Limb (tissue), 2 donors: ENCODE data around the gene PRPSAP1.

ENCODE experiments used
- DNase-seq, 2 donors: peaks; one replicate each; pipeline ENCODE4 v3.0.0-alpha.2; 2016; ENCODE audit errors: extremely low spot score in 2 of 2

Gene PRPSAP1, protein sequence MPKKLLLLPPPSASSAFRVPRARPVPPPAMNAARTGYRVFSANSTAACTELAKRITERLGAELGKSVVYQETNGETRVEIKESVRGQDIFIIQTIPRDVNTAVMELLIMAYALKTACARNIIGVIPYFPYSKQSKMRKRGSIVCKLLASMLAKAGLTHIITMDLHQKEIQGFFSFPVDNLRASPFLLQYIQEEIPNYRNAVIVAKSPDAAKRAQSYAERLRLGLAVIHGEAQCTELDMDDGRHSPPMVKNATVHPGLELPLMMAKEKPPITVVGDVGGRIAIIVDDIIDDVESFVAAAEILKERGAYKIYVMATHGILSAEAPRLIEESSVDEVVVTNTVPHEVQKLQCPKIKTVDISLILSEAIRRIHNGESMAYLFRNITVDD

DNA sequence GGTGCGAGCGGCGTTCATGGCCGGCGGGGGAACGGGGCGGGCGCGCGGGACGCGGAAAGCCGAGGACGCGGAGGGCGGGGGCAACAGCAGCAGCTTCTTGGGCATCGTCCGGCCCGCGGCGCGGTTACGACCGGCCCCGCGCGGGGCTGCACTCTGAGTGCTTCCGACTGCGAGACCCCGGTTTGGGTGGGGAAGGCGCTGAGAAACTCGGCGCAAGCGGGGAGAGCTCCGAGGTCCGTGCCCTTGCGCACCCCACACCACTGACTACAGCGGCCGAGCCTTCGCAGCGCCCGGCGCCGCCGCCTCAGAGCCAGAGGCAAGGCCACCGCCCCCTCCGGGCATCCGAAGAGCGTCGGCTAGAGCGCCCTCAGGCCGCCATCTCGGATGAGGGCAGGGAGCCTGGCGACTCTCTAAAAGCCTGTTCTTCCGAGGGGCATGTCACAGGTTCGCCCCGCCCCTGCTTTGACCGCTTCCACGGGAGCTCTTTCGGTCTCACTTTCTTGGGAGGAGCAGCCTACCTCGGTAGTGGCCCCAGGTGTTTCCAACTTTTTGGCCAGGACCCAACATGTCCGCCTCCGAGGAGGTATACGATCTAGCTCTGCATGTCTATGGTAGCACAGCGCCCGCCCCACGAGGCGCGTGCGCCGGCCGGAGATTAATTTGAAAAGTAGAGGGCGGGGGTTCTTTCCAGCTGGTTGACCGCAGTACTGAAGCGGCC is at the start of gene PRPSAP1:
TSS of gene PRPSAP1 (minus strand) at position 318 of the 718 bp plus-strand sequence. CDS start at position 105, 213 bp downstream.
- DNase-seq, result peak; percentile 93 to 95

DNA sequence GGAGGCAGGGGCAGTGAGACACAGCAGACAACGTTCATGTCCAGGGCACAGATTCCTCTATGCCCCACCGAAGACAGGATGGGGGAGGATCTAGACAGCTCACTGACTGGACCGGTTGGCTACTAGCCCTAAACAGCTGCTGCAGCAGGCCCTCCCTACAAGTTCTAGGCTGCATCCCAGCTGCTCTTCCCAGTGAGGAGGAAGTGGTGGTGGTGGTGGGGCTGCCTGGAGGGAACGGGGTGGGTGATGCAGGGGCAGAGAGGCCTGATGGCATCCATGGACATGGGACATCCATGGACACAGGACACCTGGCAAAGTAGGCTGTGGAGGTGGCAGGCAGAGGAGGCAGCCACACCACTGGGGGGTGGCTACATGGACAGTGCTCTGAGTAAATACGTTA is 49.0 kb upstream of the PRPSAP1 start:
- no peak for DNase-seq

DNA sequence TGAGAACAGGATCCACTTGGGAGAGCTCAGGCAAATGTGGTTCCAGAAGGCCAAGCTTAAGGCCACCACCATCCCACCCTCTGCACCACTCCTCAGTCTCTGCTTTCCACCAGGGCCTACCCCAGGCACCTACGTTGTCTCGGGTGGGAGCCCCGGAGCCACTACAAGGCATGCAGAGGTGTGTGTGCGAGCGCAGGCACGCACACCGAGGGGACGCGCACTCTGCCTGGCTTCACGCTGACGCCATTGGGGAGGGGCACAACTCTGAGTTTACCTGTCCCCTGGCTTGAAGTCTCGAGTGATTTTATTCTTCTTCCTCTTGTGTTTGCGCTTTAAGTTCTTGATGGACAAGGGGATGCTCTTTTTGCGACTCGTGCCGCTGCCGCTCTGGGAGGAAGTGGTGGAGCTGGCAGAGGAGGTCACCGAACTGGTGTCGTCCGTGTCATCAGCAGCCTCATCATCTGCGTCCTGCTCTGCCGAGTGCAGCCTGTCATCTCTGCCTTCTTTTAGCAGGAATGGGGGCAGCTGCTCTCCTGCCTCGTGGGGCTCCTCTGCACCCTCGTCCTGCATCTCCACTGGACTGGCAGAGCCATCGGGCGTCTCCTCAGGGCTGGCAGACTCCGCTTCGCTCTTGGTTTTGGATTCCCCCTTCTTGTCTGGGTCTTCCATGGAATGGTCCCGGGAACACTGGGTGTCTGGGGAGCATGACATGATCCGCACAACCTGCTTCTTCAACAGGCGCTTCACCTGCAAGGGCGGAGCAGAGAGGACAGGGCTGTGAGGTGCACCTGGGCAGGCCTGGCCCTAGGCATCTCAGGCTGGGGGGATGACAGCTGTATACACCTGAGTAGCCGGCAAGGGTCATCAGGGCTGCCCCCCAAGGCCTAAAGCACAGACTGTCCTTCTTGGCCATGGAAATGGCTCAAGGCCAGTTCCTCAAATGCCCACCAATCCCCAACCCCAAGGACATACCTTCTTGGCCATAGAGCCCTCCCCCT is 45.8 kb upstream of the PRPSAP1 start:
- DNase-seq, result no peak

DNA sequence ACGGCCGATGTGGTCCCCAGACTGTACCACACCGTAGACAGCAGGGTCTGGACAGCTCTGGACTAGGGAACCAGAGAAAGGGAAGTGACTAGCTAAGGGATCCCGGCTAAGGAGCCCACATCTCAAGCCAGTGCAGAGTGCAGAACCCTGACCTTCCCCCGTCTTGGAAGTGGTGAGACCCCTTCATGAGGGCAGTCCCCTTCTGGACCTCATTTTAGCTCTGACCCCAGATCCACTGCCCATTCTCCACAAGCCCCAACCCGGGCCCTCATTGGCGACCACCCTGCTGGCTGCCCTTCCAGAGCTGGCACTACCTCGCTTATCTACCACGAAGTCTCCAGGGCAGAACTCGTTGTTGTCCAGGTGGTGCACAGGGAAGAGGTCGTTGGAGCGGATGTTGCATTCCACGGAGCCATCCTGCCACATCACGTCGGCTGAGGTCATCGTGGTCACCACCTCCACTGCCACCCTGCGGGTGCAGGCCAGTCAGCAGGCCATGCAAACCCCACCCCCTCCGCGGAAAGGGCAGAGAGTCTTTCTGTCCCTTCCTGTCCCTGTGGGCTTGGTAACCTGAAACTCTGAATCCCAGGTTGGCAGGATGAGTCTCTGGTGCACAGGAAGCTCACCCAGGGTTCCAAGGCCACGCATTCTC is 44.9 kb upstream of the PRPSAP1 start:
- DNase-seq, result no peak

DNA sequence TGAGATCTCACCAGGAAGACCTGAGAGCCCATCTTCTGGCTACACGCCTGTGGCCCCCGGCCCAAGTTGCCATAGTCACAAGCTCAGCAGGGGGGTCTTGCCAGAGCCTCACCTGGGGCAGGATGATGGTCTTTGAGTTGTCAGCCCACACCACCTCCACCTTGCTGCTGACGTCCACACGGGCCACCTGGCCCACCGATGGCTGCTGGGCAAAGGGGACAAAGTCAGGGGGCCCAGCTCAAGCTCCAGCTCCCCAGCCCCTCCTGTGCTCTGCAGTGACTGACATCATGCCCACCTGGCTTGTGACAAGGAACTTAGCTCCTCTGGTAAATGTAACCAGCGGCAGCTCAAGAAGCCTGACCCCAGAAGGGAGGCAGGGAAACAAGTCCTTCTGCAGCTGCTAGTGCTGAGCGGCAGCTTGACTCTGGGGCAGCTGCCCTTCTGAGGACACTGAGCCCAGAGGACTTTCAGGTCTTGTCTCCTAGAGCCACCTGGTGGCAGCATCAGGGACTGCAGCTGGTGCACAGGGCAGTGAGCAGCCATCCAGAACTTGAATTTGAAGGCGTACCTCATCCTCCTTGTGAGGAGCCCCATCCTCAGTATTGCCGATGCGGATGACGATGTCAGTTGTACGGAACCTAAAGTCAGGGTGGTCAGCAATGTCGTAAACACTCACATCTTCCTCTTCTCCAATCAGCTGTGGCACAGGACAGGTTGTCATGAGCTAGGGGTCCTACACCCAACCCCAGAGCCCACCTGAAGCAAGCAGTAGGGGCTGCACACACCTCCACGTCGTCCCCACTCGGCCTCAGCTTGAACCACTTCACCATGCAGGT is 44.2 kb upstream of the PRPSAP1 start:
- peak; percentile 80 to 92 for DNase-seq

DNA sequence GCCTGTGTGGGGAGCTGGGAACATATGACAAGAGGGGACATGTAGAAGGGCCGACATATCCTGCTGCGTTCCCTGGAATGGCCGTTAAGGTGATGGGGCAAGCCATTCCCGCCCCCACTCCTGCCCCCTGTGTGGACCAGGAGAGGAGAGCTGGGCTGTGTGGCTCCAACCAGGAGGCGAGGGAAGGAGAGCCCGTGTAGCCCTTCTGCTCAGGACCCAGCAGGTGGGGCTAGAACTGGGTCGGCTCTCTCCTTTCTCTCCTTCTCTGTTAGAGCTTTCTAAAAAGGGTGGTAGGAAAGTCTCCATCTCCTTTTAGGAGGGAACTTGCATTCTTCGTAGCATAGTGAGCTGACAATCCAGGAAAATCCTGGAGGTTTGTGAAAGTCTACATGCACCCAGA is 43.5 kb upstream of the PRPSAP1 start:
- no peak for DNase-seq

DNA sequence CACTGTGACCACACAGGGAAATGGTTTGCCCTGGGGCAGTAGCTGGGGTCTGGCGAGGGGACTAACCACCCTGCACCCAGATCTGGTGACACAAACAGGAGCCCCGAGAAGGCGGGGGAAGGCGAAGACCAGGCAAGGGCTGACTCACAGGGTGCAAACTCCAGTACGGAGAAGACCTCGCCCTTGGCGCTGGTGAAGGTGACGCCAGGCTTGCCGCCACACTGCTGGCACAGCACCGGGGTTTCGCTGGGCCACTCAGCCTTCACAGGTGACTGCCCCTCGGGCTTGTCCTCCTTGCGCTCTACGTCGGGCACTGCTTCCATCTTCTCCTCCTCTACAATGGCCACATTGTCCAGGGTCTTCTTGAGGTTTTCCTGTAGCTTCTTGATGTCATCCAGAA is 42.3 kb upstream of the PRPSAP1 start:
- no peak for DNase-seq

DNA sequence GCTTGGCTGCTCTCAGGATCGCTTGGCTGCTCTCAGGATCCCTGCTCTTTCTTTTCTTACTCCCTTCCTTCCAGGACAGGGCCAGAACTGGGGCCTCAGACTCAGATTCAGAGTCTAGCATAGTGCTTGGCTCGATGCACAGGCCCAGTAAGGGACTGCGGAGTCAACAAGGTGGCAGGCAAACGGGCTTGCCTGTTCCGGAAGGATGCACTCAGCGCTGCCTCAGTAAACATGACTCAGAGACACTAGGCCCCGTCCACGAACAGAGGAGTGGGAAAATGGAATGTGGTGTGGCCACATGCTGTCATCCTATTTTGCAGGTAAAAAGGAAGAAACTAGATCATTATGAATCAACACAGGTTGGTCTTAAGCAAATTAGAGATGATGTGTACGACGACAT is 40.5 kb upstream of the PRPSAP1 start:
- no peak for DNase-seq

DNA sequence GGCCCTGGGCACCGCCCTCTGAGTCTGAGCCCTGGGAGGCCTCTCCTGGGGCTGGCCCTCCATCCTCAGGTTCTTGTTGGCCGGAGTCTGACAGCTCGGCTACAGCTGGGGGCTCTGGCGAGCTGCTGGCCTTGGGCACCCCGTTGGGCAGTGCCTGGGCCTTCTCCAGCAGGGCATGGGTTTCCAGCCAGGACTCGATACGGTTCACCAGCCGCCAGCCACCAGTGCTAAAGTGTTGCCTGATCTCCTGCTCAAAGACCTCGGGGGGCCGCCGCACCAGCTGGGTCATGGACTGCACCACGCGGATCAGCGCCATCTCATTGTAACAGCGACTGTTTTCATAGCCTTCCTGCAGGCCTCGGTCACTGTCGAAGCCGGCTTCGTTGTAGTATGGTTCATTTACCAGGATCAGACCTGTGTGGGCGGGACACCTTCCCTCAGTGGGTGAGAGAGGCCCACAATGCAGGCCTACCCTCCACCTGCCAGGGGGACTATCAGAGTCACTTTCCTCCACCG is 37.5 kb upstream of the PRPSAP1 start:
- DNase-seq, result no peak

DNA sequence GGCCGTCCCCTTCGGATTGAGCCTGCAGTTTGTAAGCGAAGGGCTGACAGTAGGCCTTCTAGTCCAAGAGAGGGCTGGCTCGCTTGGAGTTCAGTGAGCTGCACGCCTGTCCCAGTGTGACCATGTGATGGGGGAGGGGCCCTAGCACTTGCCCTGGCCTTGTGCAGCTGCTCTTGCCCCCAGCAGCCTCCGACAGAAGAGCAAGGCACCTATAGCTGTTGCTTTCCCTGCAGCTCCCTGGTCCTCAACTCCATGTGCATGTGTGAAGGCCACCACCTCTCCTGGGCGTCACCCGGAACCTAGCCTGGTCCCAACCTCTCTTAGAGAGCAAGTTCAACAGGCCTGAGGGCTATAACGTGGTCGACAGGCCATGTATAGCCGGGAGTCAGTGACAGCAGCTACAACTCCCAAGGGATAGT is 36.3 kb upstream of the PRPSAP1 start:
- DNase-seq, result no peak

DNA sequence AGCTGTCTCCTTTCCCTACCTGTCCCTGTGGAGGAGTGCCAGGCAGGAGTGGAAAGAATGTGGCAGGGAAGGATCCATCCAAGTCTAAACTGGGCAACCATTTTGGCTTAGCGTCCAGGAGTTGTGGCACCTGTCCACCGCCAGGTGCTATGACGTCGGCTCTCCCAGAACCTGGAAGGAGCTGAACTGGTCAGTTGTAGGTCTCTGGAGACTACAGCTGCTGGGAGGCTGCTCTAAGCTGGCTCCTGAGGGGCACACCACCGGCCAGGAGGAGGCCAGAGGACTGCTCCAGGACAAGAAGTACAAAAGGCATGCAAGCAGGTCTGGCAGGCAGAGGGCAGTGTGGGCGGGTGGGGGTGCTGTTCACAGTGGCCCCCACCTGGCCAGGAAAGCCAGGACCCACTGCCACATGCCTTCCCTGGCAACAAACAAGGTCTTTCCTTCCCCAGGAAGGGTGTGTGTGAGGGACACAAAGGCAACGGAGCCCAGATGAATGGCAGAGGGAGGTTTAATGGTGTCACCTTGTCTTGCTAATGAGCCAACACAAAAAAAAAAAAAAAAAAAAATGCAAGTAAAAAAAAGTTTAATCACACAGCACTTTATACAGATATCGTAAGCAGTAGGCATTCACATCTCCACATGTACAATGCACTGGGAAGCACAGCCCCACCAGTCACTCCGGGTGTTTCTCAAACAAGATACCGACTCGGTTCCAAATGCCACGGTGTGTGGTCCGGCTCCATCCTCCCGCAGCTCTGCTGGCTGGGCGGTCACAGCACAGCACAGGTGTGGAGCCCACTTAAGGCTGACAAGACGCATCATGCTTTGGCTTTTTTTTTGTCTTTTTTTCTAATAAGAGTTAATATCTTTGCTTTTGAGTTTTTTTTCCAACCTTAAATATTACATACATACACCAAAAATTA is 35.5 kb upstream of the PRPSAP1 start:
- no peak for DNase-seq

DNA sequence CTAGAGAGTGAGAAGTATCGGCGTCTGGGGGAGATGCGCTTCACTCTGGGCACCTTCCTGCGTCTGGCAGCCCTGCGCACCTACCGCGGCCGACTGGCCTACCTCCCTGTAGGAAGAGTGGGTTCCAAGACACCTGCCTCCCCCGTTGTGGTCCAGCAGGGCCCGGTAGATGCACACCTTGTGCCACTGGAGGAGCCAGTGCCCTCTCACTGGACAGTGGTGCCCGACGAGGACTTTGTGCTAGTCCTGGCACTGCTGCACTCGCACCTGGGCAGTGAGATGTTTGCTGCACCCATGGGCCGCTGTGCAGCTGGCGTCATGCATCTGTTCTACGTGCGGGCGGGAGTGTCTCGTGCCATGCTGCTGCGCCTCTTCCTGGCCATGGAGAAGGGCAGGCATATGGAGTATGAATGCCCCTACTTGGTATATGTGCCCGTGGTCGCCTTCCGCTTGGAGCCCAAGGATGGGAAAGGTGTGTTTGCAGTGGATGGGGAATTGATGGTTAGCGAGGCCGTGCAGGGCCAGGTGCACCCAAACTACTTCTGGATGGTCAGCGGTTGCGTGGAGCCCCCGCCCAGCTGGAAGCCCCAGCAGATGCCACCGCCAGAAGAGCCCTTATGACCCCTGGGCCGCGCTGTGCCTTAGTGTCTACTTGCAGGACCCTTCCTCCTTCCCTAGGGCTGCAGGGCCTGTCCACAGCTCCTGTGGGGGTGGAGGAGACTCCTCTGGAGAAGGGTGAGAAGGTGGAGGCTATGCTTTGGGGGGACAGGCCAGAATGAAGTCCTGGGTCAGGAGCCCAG is 33.5 kb upstream of the PRPSAP1 start:
- no peak for DNase-seq

DNA sequence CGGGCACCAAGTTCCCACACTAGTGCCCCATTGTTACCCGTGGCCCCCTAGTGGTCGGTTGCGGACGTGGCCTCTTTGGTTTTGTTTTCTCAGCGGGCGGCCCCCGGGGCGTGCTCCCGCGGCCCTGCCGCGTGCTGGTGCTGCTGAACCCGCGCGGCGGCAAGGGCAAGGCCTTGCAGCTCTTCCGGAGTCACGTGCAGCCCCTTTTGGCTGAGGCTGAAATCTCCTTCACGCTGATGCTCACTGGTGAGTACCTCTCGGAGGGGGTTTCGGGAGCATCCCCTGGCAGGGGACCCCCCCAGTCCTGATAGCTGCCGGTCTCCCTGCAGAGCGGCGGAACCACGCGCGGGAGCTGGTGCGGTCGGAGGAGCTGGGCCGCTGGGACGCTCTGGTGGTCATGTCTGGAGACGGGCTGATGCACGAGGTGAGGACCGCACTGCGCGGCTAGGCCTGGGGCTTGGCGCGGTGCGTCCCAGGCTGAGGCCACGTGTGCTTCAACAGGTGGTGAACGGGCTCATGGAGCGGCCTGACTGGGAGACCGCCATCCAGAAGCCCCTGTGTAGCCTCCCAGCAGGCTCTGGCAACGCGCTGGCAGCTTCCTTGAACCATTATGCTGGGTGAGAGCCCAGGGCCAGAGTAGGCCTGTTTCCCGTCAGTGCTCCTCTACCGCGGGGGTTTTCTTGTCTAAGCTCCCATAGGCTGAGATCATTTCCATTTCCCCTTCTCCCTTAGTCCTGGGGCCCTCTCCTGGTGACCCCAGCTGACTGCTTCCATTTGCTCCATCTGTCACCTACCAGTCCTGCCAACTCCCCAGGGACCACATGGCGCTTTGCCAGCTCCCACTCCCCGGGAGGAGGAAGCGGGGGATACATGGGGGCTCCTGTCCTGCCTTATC is 32.4 kb upstream of the PRPSAP1 start:
- peak; percentile 31 to 82 for DNase-seq

DNA sequence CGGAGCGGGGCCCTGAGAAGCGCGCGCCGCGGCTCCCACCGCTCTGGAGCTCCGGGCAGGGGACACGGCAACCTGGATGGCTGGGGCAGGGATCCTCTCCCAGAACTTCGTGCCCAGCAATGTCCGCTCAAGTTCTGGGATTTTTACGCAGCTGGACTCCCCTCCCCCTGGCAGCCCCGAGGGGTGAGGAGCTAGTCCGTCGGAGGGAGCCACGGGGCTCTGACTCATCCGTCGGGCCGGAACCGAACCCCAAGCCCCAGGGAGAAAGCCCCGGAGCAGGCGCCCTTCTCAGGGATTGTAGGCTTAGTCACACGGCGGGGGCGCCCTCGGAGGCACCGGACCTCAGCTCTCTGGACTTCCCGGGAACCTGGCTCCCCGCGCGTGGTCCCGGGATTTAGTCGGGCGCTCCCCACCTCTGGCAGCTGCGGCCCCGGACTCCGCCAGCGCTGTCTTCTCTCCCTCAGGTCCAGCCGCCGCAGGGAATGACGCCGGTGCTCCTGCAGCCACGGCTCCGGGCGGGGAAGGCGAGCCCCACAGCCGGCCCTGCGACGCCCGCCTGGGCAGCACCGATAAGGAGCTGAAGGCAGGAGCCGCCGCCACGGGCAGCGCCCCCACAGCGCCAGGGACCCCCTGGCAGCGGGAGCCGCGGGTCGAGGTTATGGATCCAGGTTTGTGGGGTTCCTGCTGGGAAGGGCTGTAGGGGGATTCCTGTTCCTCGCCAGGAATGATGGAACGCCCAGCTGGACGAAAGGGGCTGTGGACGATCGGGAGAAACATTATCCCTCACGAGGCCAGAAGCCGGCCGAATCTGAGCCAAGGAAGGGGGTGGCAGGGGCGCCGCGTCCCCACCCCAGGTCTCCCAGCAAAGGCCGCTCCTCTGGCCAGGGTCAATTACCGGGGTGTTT is 31.5 kb upstream of the PRPSAP1 start:
- no peak for DNase-seq

DNA sequence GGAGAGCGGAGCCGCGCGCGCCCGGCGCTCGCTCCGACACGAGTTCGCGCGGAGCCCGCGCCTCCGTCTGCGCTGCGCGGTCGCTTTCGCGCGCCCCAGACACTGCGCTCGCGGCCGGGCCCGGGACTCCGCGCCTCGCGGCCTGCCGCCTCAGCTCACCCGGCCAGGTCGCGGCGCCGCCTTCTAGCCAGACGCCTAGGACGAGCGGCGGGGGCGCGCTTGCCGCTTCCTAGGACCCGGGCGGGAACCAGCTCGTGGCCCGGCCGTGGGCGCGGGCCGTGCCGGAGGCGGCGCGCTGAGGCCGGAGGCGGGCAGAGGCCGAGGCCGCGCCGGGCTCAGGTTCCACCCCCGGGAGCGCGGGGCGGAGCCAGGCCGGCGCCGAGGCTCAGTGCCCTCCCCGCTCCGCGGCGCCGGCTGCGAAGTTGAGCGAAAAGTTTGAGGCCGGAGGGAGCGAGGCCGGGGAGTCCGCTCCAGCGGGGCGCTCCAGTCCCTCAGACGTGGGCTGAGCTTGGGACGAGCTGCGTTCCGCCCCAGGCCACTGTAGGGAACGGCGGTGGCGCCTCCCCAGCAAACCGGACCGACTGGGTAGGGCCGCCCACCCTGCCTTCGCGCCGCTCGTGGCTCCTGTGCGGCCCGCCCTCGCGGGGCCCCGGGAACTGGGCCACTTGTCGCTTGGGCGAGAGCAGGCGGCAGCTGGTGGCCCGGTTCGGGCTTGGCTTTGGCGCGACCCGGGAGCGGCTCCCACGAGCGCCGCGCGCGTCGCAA is 30.7 kb upstream of the PRPSAP1 start, which contains the start of gene SPHK1:
TSS of gene SPHK1 (plus strand) at position 388 of the 765 bp plus-strand sequence. CDS start 1,036 bp downstream, outside the sequence.
- DNase-seq, result peak; percentile 53 to 80
